Measurements from ENCODE around the gene RAI1. TPM values are rescaled to one million over a fixed set of nuclear protein-coding genes. Genes with fewer than 3 reads are reported as not detected.

The RAI1 gene
- total and polyA plus RNA-seq, 2 of the 13 experiments (the other 11 are each of a cell fraction or from before 2014, with no cell fraction given), result 3.4 to 5.2 TPM

DNA sequence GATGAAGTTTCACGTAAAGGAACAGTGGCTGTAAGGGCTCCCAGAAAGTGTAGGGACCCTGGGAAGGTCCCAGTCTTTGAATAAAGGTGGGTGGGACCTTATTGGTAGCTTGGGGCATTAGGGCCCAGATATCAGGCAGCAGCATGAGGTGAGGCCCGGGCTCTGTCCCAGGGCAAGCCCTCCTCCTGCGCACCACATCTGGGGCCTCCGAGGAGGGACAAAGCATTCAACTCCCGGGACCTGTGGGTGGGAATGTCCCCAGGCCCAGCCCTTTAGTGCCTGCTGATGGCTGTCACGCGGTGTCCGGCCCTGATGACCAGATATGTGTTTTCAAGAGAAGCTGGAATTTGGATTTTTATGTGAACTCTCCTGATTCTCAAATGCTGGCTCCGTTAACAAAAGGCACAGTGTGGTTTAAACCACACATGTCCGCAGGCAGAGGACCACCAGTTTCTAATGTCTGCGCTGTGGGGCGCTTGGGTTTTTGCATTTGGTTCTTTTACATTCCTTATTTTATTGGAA lies 30.4 kb downstream of the RAI1 start:
- intact Hi-C loops (cut with micrococcal nuclease; ENCODE audit: unreplicated experiment) (loop anchor here (2.0 to 10.0 kb wide), 2 partner anchors 17 to 143 kb away; no protein-coding TSS in a partner anchor), in situ Hi-C loops (cut with HindIII; ENCODE audit: extremely low pct_ligation_motif_present, low pct_unique_long_range_greater_than_20kb) (no loop called here)
- H3K79me2 ChIP-seq (ENCODE audit: insufficient read depth, low read length), result peaks cover 62% of the 10 kb centered on the region
- H3K4me3 ChIP-seq (replicated peaks in 1 of 3; ENCODE audit: insufficient read depth in 1 of 3, low read depth in 2 of 3, low read length in 3 of 3), result peak overlapping the region in 1 of 3 experiments; percentile 67; a peak in 2 of 6 replicates
- FAIRE-seq, result no peak
- H2AFZ ChIP-seq (ENCODE audit: low read length), result no peak overlapping the region
- no peaks in the 10 kb centered on the region for H3K36me3 ChIP-seq (replicated peaks in 1 of 2; ENCODE audit: control insufficient read depth in 1 of 2, insufficient read depth in 2 of 2, low read length in 2 of 2)
- WGBS (ENCODE audit: low lambda C conversion rate), result 58% methylated on average over 8 of the region's 12 CpGs
- peak; percentile 12 for ATAC-seq
- H3K27me3 ChIP-seq (ENCODE audit: control insufficient read depth in 1 of 2, insufficient read depth in 2 of 2, low read length in 2 of 2), result no peaks in the 10 kb centered on the region
- H3K27ac ChIP-seq (ENCODE audit: extremely low read length, insufficient read depth, low read length), result peak overlapping the region; percentile 61
- H3K9me3 ChIP-seq (ENCODE audit: low read length), result no peaks in the 10 kb centered on the region
- peak overlapping the region; percentile 62 for H3K9ac ChIP-seq (ENCODE audit: insufficient read depth, low read depth, low read length)
- DNase-seq (ENCODE audit: low spot score), result peak; percentile 52
- BruUV-seq (replicated peaks), result no TSS peak
- TF ChIP-seq, protein P1, sequence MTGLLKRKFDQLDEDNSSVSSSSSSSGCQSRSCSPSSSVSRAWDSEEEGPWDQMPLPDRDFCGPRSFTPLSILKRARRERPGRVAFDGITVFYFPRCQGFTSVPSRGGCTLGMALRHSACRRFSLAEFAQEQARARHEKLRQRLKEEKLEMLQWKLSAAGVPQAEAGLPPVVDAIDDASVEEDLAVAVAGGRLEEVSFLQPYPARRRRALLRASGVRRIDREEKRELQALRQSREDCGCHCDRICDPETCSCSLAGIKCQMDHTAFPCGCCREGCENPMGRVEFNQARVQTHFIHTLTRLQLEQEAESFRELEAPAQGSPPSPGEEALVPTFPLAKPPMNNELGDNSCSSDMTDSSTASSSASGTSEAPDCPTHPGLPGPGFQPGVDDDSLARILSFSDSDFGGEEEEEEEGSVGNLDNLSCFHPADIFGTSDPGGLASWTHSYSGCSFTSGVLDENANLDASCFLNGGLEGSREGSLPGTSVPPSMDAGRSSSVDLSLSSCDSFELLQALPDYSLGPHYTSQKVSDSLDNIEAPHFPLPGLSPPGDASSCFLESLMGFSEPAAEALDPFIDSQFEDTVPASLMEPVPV (CRISPR knock-in tag; IDR thresholded peaks at IDR 0.05), result 0 out of 2 replicates have a peak, but pooled peaks have one; percentile 49
- TF ChIP-seq, protein P2, sequence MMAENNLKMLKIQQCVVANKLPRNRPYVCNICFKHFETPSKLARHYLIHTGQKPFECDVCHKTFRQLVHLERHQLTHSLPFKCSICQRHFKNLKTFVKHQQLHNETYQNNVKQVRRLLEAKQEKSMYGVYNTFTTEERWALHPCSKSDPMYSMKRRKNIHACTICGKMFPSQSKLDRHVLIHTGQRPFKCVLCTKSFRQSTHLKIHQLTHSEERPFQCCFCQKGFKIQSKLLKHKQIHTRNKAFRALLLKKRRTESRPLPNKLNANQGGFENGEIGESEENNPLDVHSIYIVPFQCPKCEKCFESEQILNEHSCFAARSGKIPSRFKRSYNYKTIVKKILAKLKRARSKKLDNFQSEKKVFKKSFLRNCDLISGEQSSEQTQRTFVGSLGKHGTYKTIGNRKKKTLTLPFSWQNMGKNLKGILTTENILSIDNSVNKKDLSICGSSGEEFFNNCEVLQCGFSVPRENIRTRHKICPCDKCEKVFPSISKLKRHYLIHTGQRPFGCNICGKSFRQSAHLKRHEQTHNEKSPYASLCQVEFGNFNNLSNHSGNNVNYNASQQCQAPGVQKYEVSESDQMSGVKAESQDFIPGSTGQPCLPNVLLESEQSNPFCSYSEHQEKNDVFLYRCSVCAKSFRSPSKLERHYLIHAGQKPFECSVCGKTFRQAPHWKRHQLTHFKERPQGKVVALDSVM (CRISPR knock-in tag; IDR thresholded peaks at IDR 0.05), result no peak
- TF ChIP-seq ZNF296 (CRISPR knock-in tag; conservative IDR thresholded peaks at IDR 0.05) (0 out of 2 replicates have a peak, but pooled peaks have one; percentile 24), SAP130 (CRISPR knock-in tag; IDR thresholded peaks at IDR 0.05; ENCODE audit: low read depth) (peak; percentile 3; the same call in 1 of the 2 replicates), ZNF552 (CRISPR knock-in tag; IDR thresholded peaks at IDR 0.05; ENCODE audit: borderline replicate concordance) (no peak), ZC3H13 (CRISPR knock-in tag; IDR thresholded peaks at IDR 0.05) (0 out of 2 replicates have a peak, but pooled peaks have one; percentile 35), HMG20A (CRISPR knock-in tag; IDR thresholded peaks at IDR 0.05; ENCODE audit: borderline replicate concordance) (no peak), ARID2 (CRISPR knock-in tag; IDR thresholded peaks at IDR 0.05; ENCODE audit: borderline replicate concordance) (0 out of 2 replicates have a peak, but pooled peaks have one; percentile 59), ZNF33A (CRISPR knock-in tag; IDR thresholded peaks at IDR 0.05; ENCODE audit: borderline replicate concordance) (0 out of 2 replicates have a peak, but pooled peaks have one; percentile 1), PHF21A (CRISPR knock-in tag; IDR thresholded peaks at IDR 0.05) (0 out of 2 replicates have a peak, but pooled peaks have one; percentile 20), ZNF644 (CRISPR knock-in tag; IDR thresholded peaks at IDR 0.05; ENCODE audit: low read depth) (no peak)
- ChIA-PET POLR2A (interaction anchor here (0.8 to 4.7 kb wide), 3 partner anchors 18 to 215 kb away, joined by 3 to 45 read pairs (median 7); partner anchors contain the start of genes RASD1 and SREBF1), CTCF (ENCODE audit: low intra/inter-chr PET ratio, low total read pairs) (no interaction called here)
- peak overlapping the region; percentile 87 for H3K4me2 ChIP-seq (ENCODE audit: low read depth, low read length)
- H4K20me1 ChIP-seq (ENCODE audit: insufficient read depth, low read length), result 0 out of 2 replicates have a peak, but pooled peaks cover 7% of the 10 kb centered on the region
- H3K4me1 ChIP-seq (ENCODE audit: insufficient read depth, low read length), result peaks cover 94% of the 10 kb centered on the region

Measured in HepG2 (cell line).